Large intestine (tissue), 3 donors: Measurements from ENCODE around the gene SH3GL3. TPM values are rescaled to one million over a fixed set of nuclear protein-coding genes. Genes with fewer than 3 reads are reported as not detected.

Source experiments
- DNase-seq, 2 donors: peaks; one replicate each; pipeline versions ENCODE4 v3.0.0 to v3.0.0-alpha.2; 2013
- H3K27ac ChIP-seq: one replicate; pipeline ENCODE4 v1.5.1; 2013; ENCODE audit warnings: low read length
- H3K27me3 ChIP-seq: 2 replicates; pipeline ENCODE4 v1.6.1; 2013; ENCODE audit warnings: low read length; ENCODE audit not compliant: control insufficient read depth, insufficient read depth
- H3K36me3 ChIP-seq: 2 replicates; pipeline ENCODE4 v1.6.1; 2013; ENCODE audit warnings: low read length; ENCODE audit not compliant: control insufficient read depth, insufficient read depth
- H3K4me1 ChIP-seq: one replicate; pipeline ENCODE4 v1.6.1; 2013; ENCODE audit warnings: low read length; ENCODE audit not compliant: control insufficient read depth, insufficient read depth
- H3K4me3 ChIP-seq: one replicate; pipeline ENCODE4 v1.5.1; 2013; ENCODE audit warnings: low read length
- H3K9me3 ChIP-seq: one replicate; pipeline ENCODE4 v1.6.1; 2013; ENCODE audit warnings: mild to moderate bottlenecking, low read depth, low read length, moderate library complexity; ENCODE audit not compliant: control insufficient read depth
- WGBS: methylation state at CpG from one replicate; pipeline ENCODE4 v1.1.5; 2013; ENCODE audit warnings: low lambda C conversion rate; ENCODE audit not compliant: insufficient coverage; 5-methylcytosine and 5-hydroxymethylcytosine counted together
- polyA plus RNA-seq: library from polyadenylated mRNA; unstranded; fragments of 120-200 nt; gene quantifications from one replicate; pipeline ENCODE4 v1.2.1, GENCODE V29; 2013

The SH3GL3 gene
- polyA plus RNA-seq, 1 donor = 4.7 TPM

DNA sequence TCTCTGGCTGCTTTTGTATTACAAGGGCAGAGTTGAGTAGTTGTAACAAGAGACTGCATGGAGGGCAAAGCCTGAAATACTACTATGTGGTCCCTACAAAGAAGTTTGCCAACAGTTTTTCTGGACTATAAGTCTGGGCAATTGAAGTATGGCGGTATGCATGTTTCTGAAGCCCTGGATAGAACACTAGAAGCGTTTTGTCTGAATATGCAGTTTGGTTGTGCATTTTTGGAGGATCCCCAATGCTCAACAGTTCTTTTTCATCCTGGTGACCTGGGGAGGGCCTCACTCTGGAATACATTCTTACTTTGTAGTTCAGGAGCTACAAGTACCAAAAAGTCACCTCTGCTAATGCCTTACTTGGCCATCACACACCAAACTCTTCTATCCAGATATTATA lies 29.6 kb downstream of the SH3GL3 start:
- Histone ChIP-seq H3K27ac (no peak overlapping the region), H3K36me3 (no peaks in the 10 kb centered on the region), H3K4me1 (no peaks in the 10 kb centered on the region), H3K9me3 (no peaks in the 10 kb centered on the region), H3K27me3 (no peaks in the 10 kb centered on the region), H3K4me3 (no peak overlapping the region)
- DNase-seq = no peak
- no CpG with 5 or more reads among the region's 2 CpGs for WGBS

DNA sequence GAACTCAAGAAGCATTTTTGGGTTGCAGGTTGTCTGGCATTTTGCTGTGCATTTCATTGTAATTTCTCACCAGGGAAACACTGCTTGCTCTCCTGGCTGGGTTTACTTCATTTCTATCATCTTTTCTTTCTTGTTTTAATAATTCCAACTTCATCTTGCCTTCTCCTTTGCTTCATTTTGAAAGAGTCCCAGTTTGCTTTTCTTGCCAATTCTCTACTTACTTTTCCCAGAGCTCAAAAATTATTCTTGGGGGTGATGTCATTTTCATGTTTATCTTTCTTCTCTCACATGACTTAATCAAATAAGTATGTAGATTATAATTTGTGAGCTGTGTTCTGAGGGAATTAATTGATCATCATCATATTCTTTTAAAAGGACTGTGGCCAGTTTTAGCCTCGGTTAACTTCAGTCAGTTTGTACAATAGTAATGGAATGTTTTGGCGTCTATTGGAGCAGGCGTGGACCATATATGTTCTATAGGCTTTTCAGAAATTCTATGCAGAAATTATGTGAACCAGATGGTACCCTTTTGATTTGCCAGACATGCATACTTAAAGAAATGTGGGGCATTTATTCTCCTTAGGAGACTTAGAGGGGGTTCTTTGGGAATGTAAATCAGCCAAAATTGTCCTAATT lies 30.1 kb downstream of the SH3GL3 start:
- WGBS = 71% methylated on average over 2 of the region's 3 CpGs
- Histone ChIP-seq H3K27ac (no peak overlapping the region), H3K4me1 (no peaks in the 10 kb centered on the region), H3K9me3 (no peaks in the 10 kb centered on the region), H3K36me3 (no peaks in the 10 kb centered on the region), H3K27me3 (no peaks in the 10 kb centered on the region), H3K4me3 (no peak overlapping the region)
- no peak for DNase-seq

DNA sequence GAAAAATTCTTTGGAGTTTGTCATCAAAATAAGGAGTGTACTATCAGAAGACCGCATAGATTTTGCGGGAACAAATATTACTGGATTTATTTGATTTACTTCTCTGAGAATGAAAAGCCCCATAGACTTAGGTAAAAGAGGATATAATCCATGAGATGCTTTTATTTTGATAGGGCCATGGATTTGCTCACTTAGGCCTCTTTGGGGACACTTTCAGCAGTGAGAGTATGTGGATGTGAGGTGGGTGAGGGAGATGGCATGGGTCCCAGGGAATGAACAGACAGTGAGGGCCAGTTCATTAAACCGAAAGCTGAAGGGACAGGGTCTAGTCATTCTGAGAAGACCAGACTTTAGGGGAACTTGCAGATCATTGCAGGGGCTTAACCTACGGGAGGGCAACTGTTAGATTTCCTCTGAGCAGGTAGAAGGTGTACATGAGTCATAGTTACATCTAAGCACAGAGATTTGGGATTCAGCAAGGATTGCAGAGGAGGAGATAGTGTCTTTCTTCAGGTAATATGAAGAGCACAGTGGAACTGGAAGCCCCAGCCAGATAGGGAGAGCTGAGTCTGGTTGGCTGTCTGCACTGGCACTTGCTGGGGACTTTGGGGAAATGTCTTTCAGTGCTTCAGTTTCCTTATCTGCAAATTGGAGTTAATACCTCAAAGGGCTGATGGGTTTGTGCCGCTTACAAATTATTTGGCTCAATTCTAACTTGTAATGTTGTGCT lies 30.8 kb downstream of the SH3GL3 start:
- no peak overlapping the region for H3K4me3 ChIP-seq
- H3K9me3 ChIP-seq = no peaks in the 10 kb centered on the region
- no peaks in the 10 kb centered on the region for H3K27me3 ChIP-seq
- no peak overlapping the region for H3K27ac ChIP-seq
- DNase-seq = no peak
- WGBS = 100% methylated on average over 1 of the region's 5 CpGs
- no peaks in the 10 kb centered on the region for H3K4me1 ChIP-seq
- no peaks in the 10 kb centered on the region for H3K36me3 ChIP-seq

DNA sequence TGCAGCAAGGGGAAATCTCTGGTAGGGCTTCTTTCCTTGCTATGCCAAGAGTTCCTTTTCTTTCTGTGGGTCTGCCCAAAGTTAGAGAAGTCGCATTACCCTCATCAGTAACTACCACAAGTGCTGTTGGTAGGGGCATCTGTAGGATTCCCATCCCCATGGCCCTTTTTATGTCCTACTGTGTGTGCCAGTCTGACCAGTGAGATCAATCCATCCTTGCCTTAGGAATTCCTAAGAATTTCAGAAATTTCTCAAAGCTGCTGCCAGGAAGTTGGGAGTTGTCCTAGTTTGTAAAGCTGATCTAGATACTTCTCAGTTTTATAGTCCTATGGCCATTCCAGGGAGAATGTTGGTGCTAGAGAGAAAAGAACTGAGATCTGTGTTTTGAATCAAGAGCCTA lies 36.5 kb downstream of the SH3GL3 start:
- no peak for DNase-seq
- no CpG with 5 or more reads among the region's 1 CpG for WGBS
- H3K4me1 ChIP-seq = no peaks in the 10 kb centered on the region
- H3K27ac ChIP-seq = no peak overlapping the region
- H3K4me3 ChIP-seq = no peak overlapping the region
- H3K27me3 ChIP-seq = no peaks in the 10 kb centered on the region
- H3K9me3 ChIP-seq = no peaks in the 10 kb centered on the region
- H3K36me3 ChIP-seq = no peaks in the 10 kb centered on the region

DNA sequence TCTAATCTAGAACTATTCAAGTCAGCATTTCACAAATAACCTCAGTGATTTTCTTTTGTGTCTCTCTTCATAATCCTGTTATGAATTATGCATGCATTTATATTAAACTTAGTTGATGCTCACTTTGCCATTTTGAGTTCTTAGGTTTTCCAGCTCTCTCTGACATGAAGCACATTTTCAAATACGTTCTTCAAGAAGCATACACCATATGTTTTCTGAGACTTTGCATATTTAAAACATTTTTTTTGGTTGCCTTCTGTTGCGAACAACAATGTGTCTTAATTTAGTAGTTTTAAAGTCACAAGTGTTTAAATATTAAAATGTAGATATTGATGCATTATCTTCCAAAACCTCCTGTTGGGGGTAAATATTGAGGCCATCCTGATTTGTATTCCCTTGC lies 37.5 kb downstream of the SH3GL3 start:
- H3K9me3 ChIP-seq = no peaks in the 10 kb centered on the region
- no peaks in the 10 kb centered on the region for H3K4me1 ChIP-seq
- 79% methylated on average over 2 of the region's 2 CpGs for WGBS
- H3K27ac ChIP-seq = no peak overlapping the region
- no peaks in the 10 kb centered on the region for H3K27me3 ChIP-seq
- no peaks in the 10 kb centered on the region for H3K36me3 ChIP-seq
- DNase-seq = no peak
- no peak overlapping the region for H3K4me3 ChIP-seq

DNA sequence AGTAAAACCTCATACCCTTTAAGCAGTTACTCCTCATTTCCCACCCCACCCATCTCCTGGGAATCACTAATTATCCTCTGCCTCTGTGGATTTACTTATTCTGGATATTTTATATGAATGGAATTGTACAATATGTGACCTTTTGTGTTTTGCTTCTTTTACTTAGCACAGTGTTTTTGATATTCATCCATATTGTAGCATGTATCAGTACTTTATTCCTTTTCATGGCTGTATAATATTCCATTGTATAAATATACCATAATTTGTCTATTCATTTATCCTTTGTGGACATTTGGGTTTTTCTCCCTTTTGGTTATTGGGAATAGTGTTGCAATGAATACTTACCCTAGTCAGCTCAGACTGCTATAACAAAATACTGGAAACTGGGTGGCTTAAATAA lies 39.2 kb downstream of the SH3GL3 start:
- H3K4me3 ChIP-seq = no peak overlapping the region
- no peak overlapping the region for H3K27ac ChIP-seq
- no peaks in the 10 kb centered on the region for H3K9me3 ChIP-seq

DNA sequence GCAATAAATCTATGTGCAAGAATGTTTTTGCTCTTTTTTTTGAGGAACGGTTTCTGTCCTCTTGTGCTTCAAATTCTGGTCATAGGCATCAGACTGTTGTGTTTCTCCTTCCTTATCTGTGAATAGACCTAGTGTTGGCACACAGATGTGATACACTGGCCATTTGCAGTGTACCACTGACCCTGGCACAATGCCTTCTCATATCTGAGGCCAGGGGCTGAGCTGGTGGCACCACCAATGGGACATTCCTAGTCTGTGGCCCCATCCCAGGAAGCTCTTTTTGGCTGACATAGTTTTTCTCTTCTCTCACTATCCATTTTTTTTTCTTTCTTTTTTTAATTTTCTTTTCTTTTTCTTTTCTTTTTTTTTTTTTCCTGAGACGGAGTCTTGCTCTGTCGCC lies 40.4 kb downstream of the SH3GL3 start:
- Histone ChIP-seq H3K27ac (no peak overlapping the region), H3K27me3 (no peaks in the 10 kb centered on the region), H3K36me3 (no peaks in the 10 kb centered on the region), H3K4me3 (no peak overlapping the region), H3K9me3 (no peaks in the 10 kb centered on the region), H3K4me1 (no peaks in the 10 kb centered on the region)
- WGBS = 73% methylated on average over 2 of the region's 3 CpGs
- no peak for DNase-seq

More for the DNA sequence above, 39.2 kb downstream of the SH3GL3 start:
- no peak for DNase-seq
- H3K27me3 ChIP-seq = no peaks in the 10 kb centered on the region
- no peaks in the 10 kb centered on the region for H3K36me3 ChIP-seq
- no peaks in the 10 kb centered on the region for H3K4me1 ChIP-seq

DNA sequence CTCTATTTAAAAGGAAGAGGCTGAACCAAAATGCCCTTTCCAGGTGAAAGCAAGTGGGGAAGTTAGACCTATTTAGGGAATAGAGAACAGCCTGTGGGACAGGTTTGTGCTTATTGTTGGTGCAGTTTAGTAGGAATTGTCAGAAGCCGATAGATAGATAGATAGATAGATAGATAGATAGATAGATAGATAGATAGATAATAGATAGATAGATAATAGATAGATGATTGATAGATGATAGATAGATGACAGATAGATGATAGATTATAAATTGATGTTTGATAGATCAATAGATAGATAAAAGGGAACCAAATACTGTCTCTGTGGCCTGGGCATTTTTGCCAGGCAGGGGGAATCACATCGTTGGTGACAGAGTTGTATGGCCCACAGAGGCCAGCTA lies 42.5 kb downstream of the SH3GL3 start:
- Histone ChIP-seq H3K4me3 (no peak overlapping the region), H3K36me3 (no peaks in the 10 kb centered on the region), H3K27ac (no peak overlapping the region), H3K9me3 (no peaks in the 10 kb centered on the region), H3K4me1 (no peaks in the 10 kb centered on the region), H3K27me3 (no peaks in the 10 kb centered on the region)
- no peak for DNase-seq
- 100% methylated on average over 1 of the region's 2 CpGs for WGBS

DNA sequence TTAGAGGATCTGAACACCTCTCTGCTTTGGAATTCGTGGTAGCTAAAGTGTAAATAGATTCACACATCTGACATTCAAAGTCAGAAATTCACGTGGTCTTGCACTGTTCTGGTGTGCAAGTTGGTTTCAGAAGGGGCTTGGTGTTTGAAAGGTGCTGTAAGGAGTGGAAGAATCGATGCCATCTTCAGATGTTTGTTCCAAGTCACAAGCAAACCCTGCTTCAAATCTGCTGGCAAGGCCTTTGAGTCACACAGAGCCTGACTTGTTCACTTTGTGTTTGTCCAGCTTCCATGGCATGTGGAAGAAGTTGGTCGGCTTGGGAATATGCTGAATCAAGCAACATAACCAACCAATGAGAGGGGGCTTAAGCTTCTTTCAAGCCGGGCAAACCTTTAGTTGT lies 44.3 kb downstream of the SH3GL3 start:
- Histone ChIP-seq H3K27ac (no peak overlapping the region), H3K4me1 (no peaks in the 10 kb centered on the region), H3K27me3 (no peaks in the 10 kb centered on the region), H3K4me3 (no peak overlapping the region), H3K36me3 (no peaks in the 10 kb centered on the region), H3K9me3 (no peaks in the 10 kb centered on the region)
- WGBS = no CpG with 5 or more reads among the region's 5 CpGs
- DNase-seq = no peak

DNA sequence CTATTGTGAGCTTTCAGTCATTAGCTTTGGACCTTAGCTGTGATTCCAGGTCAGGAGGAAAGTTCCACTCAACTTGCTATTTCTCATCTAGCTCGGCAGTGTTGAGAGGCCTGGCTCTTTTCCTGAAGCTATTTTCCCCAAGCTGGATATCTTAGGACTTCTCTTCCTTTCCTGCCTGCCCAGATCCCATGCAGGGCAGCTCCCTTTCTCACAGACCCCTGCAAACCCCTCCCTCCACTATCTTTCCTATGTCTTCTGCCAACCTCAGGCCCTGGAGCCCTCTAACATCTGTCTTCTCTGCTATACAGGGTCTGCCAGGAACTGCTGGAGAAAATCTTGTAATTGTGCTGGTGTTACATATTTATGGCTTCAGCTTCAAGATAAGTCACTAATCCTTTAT lies 49.6 kb downstream of the SH3GL3 start:
- no peaks in the 10 kb centered on the region for H3K36me3 ChIP-seq
- H3K27me3 ChIP-seq = no peaks in the 10 kb centered on the region
- no CpG with 5 or more reads among the region's 1 CpG for WGBS
- no peak overlapping the region for H3K4me3 ChIP-seq
- no peaks in the 10 kb centered on the region for H3K9me3 ChIP-seq
- no peak overlapping the region for H3K27ac ChIP-seq
- H3K4me1 ChIP-seq = no peaks in the 10 kb centered on the region
- DNase-seq = no peak

DNA sequence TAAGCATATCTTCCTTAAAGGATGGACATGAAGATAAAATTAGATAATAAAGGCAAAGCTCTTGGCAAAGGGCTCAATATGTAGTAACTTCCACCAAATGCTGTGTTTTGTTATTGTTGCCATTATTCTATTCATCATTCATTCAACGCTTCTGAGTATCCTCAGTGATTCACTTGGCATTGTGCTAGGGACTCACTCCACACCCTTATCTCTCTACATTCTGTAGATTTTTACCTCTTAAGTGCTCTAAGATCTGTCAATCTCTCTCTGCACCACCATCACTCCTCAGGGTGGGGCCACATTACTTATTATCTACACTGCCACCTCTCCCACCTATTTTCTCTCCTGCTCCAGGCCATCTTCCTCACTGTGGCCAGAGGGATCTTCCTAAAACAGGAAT lies 51.2 kb downstream of the SH3GL3 start:
- no peaks in the 10 kb centered on the region for H3K27me3 ChIP-seq
- no peaks in the 10 kb centered on the region for H3K36me3 ChIP-seq
- no peaks in the 10 kb centered on the region for H3K4me1 ChIP-seq
- H3K4me3 ChIP-seq = no peak overlapping the region
- no peaks in the 10 kb centered on the region for H3K9me3 ChIP-seq
- no peak overlapping the region for H3K27ac ChIP-seq
- no CpG with 5 or more reads among the region's 1 CpG for WGBS
- no peak for DNase-seq
